NCI-H345 treated with DMSO at 0.1 percent for 48 hours (cell line): ENCODE results near the gene LRRC37A2.
"Not testable (repeated sequence)": the region's sequence is repeated elsewhere in the genome, so short reads cannot be mapped to it uniquely, and the experiment has no call there.

Source experiments
- DNase-seq: peaks from one replicate; lab custom pipeline; 2025; ENCODE audit not compliant: unreplicated experiment; lab: John Stamatoyannopoulos, UW

LRRC37A2 gene

GRCh38 chr17:46512168-46512567 is at the start of gene LRRC37A2:
LRRC37A2 (plus strand) TSS chr17:46512468; CDS start chr17:46512713, 245 bp downstream.
- not testable (repeated sequence) for DNase-seq

- not testable (repeated sequence) for DNase-seq
Observed at GRCh38 chr17:46467618-46468017, 44.6 kb upstream of the LRRC37A2 start.

GRCh38 chr17:46474489-46474888 is 37.8 kb upstream of the LRRC37A2 start:
- not testable (repeated sequence) for DNase-seq

- not testable (repeated sequence) for DNase-seq
Observed at GRCh38 chr17:46475583-46475982, 36.7 kb upstream of the LRRC37A2 start.

GRCh38 chr17:46478823-46479222 is 33.4 kb upstream of the LRRC37A2 start:
- not testable (repeated sequence) for DNase-seq

- DNase-seq: not testable (repeated sequence)
Observed at GRCh38 chr17:46481310-46481709, 31.0 kb upstream of the LRRC37A2 start.

- DNase-seq: not testable (repeated sequence)
Observed at GRCh38 chr17:46492021-46492420, 20.2 kb upstream of the LRRC37A2 start.

GRCh38 chr17:46499437-46500139 is 12.7 kb upstream of the LRRC37A2 start:
- DNase-seq: not testable (repeated sequence)

GRCh38 chr17:46505896-46506295 is 6.4 kb upstream of the LRRC37A2 start:
- DNase-seq: not testable (repeated sequence)

GRCh38 chr17:46534716-46535115 is 22.4 kb downstream of the LRRC37A2 start:
- not testable (repeated sequence) for DNase-seq

- DNase-seq: not testable (repeated sequence)
Observed at GRCh38 chr17:46548607-46549006, 36.3 kb downstream of the LRRC37A2 start.

GRCh38 chr17:46559155-46559554 is 46.9 kb downstream of the LRRC37A2 start:
- not testable (repeated sequence) for DNase-seq

GRCh38 chr17:46560048-46560447 is 47.8 kb downstream of the LRRC37A2 start:
- DNase-seq: not testable (repeated sequence)

GRCh38 chr17:46566284-46566683 is 54.0 kb downstream of the LRRC37A2 start:
- not testable (repeated sequence) for DNase-seq

- DNase-seq: not testable (repeated sequence)
Observed at GRCh38 chr17:46566980-46567379, 54.7 kb downstream of the LRRC37A2 start.

GRCh38 chr17:46571796-46572195 is 59.5 kb downstream of the LRRC37A2 start:
- not testable (repeated sequence) for DNase-seq

- DNase-seq: not testable (repeated sequence)
Observed at GRCh38 chr17:46579083-46580075, 67.1 kb downstream of the LRRC37A2 start, which contains the start of gene ARL17A. ARL17A (minus strand) TSS chr17:46579691; CDS start chr17:46576322, 3,369 bp downstream.

GRCh38 chr17:46580082-46580481 is 67.8 kb downstream of the LRRC37A2 start:
- not testable (repeated sequence) for DNase-seq

GRCh38 chr17:46585444-46585843 is 73.2 kb downstream of the LRRC37A2 start:
- DNase-seq: not testable (repeated sequence)

- DNase-seq: not testable (repeated sequence)
Observed at GRCh38 chr17:46590157-46591146, 78.2 kb downstream of the LRRC37A2 start, which contains the start of gene NSF. NSF (plus strand) TSS chr17:46590669; CDS start chr17:46590776, 107 bp downstream.
